Mammary epithelial cell (primary cell): ENCODE data around the gene HOXA4.

Source experiments
- CTCF ChIP-seq, 2 donors: IDR thresholded peaks in 1 of 2; conservative IDR thresholded peaks in 1 of 2; 2 replicates each; pipeline ENCODE4 v1.5.1; 2011 to 2012; ENCODE audit warnings: inconsistent platforms in 2 of 2, low read length in 2 of 2, mild to moderate bottlenecking in 2 of 2, control low read depth in 1 of 2, low read depth in 1 of 2; ENCODE audit not compliant: insufficient read depth in 1 of 2; ENCODE audit errors: extremely low read depth in 1 of 2
- EZH2 ChIP-seq: IDR thresholded peaks from 2 replicates; pipeline ENCODE4 v1.6.1; 2012; ENCODE audit warnings: low read length, inconsistent platforms, borderline replicate concordance

- TF ChIP-seq CTCF (conservative IDR thresholded peaks at IDR 0.05 in 1 of 2, IDR thresholded peaks at IDR 0.05 in 1 of 2; ENCODE audit: extremely low read depth in 1 of 2, insufficient read depth in 1 of 2, low read depth in 1 of 2, low read length in 2 of 2) (no peak), EZH2 (no peak)
Observed at GRCh38 chr7:27116962-27117886, 13.3 kb downstream of the HOXA4 start.
